Measurements from ENCODE around the gene OLIG1. TPM values are rescaled to one million over a fixed set of nuclear protein-coding genes. Genes with fewer than 3 reads are reported as not detected.

Gene OLIG1
- total RNA-seq, 2 experiments from 2014 or later: not detected

DNA sequence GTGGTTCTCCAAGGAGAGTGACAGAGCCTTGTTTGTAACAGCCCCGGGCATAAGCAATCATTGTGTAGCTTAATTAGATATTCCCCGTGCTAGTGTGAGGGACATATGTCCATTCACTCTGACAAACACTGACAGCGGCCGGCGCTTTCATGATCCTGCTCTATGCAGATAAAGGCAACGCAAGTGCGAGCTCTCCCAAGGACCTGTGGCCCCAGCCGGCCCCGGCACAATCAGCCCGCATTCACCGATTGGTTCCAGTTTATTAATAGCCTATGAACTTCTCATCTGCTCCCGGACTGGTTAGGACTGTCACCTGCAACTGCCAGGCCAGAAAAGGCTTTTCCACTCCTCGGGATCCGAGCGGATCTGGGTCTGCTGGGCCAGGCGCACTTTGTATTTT is 18.0 kb upstream of the OLIG1 start:
- H3K36me3 Mint-ChIP-seq (ENCODE audit: low read depth): no peaks in the 10 kb centered on the region
- H3K4me3 Mint-ChIP-seq: no peak overlapping the region
- CTCF ChIA-PET: no interaction called here
- no peaks in the 10 kb centered on the region for H3K9me3 Mint-ChIP-seq
- H3K27ac Mint-ChIP-seq: no peak overlapping the region
- DNase-seq: no peak
- intact Hi-C loops (cut with micrococcal nuclease): no loop called here
- peaks cover 5% of the 10 kb centered on the region for H3K27me3 Mint-ChIP-seq (ENCODE audit: low read depth)
- no peaks in the 10 kb centered on the region for H3K4me1 Mint-ChIP-seq (ENCODE audit: low read depth)

DNA sequence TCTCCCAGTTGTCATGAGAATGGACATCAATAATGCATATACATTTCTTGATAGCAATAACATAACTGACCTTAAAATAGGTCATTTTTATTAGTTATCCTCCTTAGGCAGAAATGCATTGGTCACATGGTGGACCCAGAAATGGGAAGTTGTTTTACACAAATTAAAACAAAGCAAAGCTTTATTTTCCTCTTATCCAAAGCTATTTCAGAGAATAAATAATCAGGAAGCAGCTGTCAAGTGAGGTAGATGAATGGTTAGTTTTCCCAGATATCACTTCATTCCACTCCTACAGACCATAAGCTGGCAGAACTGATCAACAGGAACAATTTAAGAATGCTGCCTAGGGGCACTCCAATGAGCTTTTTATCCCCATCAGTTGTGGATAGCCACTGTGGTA is 16.0 kb upstream of the OLIG1 start:
- intact Hi-C loops (cut with micrococcal nuclease): no loop called here
- H3K27ac Mint-ChIP-seq: no peak overlapping the region
- H3K4me1 Mint-ChIP-seq (ENCODE audit: low read depth): no peaks in the 10 kb centered on the region
- no peak for DNase-seq
- no peaks in the 10 kb centered on the region for H3K9me3 Mint-ChIP-seq
- H3K4me3 Mint-ChIP-seq: no peak overlapping the region
- CTCF ChIA-PET: interaction anchor here (0.6 to 1.1 kb wide), 3 partner anchors 73 to 640 kb away, joined by 3 to 5 read pairs (median 4); no protein-coding TSS in a partner anchor
- no peaks in the 10 kb centered on the region for H3K36me3 Mint-ChIP-seq (ENCODE audit: low read depth)
- H3K27me3 Mint-ChIP-seq (ENCODE audit: low read depth): no peaks in the 10 kb centered on the region

DNA sequence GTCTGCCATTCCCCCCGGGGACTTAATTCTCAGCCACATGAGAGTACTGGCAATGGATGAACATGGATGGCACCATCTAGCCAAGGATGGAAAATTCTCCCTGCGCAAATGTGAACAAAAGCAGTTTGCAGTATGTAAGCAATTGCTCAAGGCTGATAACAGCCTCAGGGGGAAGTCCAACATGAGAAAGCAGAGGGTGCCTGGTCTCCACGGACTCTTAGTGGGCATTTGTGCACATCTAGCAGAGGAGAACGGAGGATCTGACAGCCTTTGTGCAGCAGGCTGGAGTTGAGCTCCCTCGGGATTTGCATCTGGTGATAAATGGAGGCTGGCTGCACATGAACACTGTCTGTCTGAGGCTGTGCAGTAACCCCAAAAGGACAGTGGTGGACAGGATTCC is 13.9 kb upstream of the OLIG1 start:
- DNase-seq: no peak
- Mint-ChIP-seq H3K9me3 (no peaks in the 10 kb centered on the region), H3K4me1 (ENCODE audit: low read depth) (no peaks in the 10 kb centered on the region), H3K36me3 (ENCODE audit: low read depth) (no peaks in the 10 kb centered on the region), H3K27ac (no peak overlapping the region), H3K27me3 (ENCODE audit: low read depth) (no peaks in the 10 kb centered on the region), H3K4me3 (no peak overlapping the region)
- CTCF ChIA-PET: no interaction called here
- intact Hi-C loops (cut with micrococcal nuclease): no loop called here

DNA sequence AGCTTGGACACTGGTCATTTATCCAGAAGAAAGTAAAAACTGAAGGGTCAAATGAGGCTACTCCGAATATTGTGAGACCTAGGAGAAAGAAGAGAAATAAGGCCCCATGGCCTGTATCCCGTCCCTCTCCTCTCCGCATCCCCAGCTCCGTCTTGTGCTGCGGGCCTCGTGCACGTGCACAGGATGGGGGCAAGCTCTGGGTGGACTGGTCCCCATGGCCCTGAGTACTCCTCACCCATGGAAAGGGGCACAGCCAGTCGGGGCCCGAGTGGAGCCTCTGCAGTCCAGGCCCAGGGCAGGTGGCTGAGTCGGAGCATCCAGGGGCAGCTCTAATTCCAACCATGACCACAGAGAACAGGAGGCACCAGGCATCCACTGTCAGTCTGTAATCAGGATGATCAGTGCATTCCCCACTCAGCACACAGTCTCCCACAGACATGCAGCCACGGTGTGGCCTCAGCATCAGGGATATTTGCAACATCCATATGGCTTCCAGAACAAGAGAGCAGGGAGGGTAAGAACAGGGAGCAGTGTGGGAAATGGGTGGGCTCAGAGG is 12.5 kb upstream of the OLIG1 start:
- CTCF ChIA-PET: interaction anchor here (0.6 kb wide), 1 partner anchor 49 kb away, joined by 3 read pairs; no protein-coding TSS in a partner anchor
- Mint-ChIP-seq H3K4me3 (no peak overlapping the region), H3K36me3 (ENCODE audit: low read depth) (no peaks in the 10 kb centered on the region), H3K4me1 (ENCODE audit: low read depth) (no peaks in the 10 kb centered on the region), H3K9me3 (no peaks in the 10 kb centered on the region), H3K27ac (no peak overlapping the region), H3K27me3 (ENCODE audit: low read depth) (peaks cover under 1% of the 10 kb centered on the region)
- intact Hi-C loops (cut with micrococcal nuclease): no loop called here
- no peak for DNase-seq

DNA sequence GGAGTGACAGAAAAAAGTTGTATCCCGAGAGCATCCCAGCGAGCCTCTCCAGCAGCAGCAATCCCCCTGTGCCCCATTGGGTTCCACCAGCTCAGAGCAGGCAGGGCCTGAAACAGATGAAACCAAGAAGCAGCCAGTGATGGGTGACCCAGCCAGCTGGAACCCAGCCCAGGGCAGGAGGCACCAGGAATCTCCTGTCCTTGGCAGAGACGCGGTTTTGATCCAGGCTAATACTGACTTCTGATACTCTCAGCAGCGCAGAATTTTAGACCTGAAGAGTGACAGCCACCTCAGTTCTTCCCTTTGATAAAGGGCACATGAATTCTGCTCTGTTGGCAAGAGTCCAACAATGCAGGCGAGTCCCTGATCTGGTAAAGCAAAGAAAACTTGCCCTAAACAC is 11.4 kb upstream of the OLIG1 start:
- H3K9me3 Mint-ChIP-seq: no peaks in the 10 kb centered on the region
- no peak overlapping the region for H3K4me3 Mint-ChIP-seq
- no peak for DNase-seq
- intact Hi-C loops (cut with micrococcal nuclease): no loop called here
- H3K27me3 Mint-ChIP-seq (ENCODE audit: low read depth): peaks cover 3% of the 10 kb centered on the region
- no peaks in the 10 kb centered on the region for H3K4me1 Mint-ChIP-seq (ENCODE audit: low read depth)
- CTCF ChIA-PET: no interaction called here
- no peaks in the 10 kb centered on the region for H3K36me3 Mint-ChIP-seq (ENCODE audit: low read depth)
- no peak overlapping the region for H3K27ac Mint-ChIP-seq

DNA sequence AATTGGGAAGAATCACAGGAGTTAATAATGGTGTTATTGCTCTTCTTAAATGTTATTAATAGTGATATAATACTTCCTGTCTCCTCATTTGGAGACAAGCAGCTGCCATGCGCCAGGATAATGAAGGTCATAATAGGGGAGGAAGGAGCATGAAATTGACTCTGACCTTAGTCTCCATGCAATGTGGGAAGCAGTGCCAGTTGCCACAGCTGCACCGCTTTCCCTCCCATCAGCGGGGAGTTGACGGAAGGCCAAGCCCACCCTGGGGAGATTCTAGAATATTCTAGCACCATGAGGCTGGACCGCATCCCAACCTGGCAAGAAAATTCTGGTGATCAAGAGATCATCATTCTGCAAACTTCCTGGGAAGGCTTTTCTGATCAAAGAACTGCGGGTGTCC is 11.0 kb upstream of the OLIG1 start:
- intact Hi-C loops (cut with micrococcal nuclease): no loop called here

DNA sequence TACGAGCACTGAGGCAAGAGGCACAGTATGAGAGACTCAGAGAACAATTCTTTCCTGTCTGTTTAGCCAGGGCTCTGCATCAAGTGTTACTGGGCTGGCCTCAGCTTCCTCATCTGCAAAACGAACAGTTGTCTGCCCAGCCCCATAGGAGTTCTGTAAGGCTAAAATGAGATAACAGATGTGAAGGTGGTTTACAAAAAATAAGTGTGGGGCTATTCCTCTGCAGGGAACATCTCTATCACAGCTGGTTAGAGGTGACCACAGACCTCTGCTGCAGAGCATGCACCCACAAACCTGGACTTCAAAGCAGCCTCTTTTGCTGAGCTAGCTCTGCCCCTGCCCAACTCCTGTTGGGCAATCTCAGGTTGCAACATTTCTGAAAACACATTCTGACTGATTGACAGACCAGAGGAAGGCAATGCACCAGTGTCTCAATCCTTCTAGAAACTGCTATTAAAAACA is 10.5 kb upstream of the OLIG1 start:
- Mint-ChIP-seq H3K9me3 (no peaks in the 10 kb centered on the region), H3K4me3 (no peak overlapping the region), H3K4me1 (ENCODE audit: low read depth) (no peaks in the 10 kb centered on the region), H3K27ac (no peak overlapping the region), H3K27me3 (ENCODE audit: low read depth) (peaks cover 5% of the 10 kb centered on the region), H3K36me3 (ENCODE audit: low read depth) (no peaks in the 10 kb centered on the region)
- DNase-seq: no peak
- CTCF ChIA-PET: interaction anchor here (1.0 kb wide), 1 partner anchor 65 kb away, joined by 4 read pairs; no protein-coding TSS in a partner anchor
- intact Hi-C loops (cut with micrococcal nuclease): no loop called here

More for the DNA sequence above, 11.0 kb upstream of the OLIG1 start:
- Mint-ChIP-seq H3K9me3 (no peaks in the 10 kb centered on the region), H3K4me3 (no peak overlapping the region), H3K27me3 (ENCODE audit: low read depth) (peaks cover 3% of the 10 kb centered on the region), H3K36me3 (ENCODE audit: low read depth) (no peaks in the 10 kb centered on the region), H3K4me1 (ENCODE audit: low read depth) (no peaks in the 10 kb centered on the region), H3K27ac (no peak overlapping the region)
- CTCF ChIA-PET: no interaction called here
- no peak for DNase-seq

DNA sequence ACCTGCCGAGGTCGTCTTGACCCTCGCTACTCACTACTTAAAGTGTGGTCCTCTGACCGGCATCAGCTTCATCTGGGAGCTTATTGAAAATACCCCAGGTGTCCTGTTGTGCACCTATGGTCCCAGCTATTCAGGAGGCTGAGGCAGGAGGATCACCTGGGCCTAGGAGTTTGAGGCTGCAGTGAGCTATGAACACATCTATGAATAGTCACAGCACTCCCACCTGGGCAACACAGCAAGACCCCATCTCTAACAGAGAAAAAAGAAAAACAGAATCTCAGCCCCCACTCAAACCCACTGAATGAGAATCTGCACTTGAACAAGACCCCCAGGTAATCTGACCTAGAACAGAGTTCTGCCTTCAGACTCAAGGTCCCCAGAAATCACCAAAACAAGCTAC is 8.7 kb upstream of the OLIG1 start:
- Mint-ChIP-seq H3K9me3 (no peaks in the 10 kb centered on the region), H3K36me3 (ENCODE audit: low read depth) (no peaks in the 10 kb centered on the region), H3K4me1 (ENCODE audit: low read depth) (no peaks in the 10 kb centered on the region), H3K4me3 (no peak overlapping the region), H3K27me3 (ENCODE audit: low read depth) (peaks cover 16% of the 10 kb centered on the region), H3K27ac (no peak overlapping the region)
- no peak for DNase-seq
- intact Hi-C loops (cut with micrococcal nuclease): no loop called here
- CTCF ChIA-PET: interaction anchor here (0.7 kb wide), 1 partner anchor 98 kb away, joined by 3 read pairs; no protein-coding TSS in a partner anchor

DNA sequence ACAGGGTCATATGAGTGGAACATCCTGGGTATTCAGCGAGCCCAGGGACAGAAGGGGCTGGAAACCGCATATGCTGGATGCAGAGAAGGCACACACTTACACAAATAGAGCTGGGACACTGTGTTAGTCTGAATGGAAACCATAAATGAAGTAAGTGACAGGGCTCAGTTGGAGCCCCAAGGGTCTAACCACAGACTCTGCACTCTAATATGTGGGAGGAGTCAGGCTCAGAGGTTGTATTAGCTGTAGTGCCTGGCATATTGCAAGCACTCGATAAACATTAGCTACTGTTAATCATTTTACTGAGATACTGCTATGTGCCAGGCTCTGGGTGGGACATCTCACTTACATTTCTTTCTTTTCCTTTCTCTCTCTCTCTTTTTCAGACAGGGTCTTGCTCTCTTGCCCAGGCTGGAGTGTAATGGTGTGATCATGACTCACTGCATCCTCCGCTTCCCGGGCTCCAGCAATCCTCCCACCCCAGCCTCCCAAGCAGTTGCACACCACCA is 6.5 kb upstream of the OLIG1 start:
- DNase-seq: no peak
- CTCF ChIA-PET: interaction anchor here (1.0 kb wide), 2 partner anchors 125 to 133 kb away, joined by 3 to 6 read pairs; no protein-coding TSS in a partner anchor
- Mint-ChIP-seq H3K9me3 (no peaks in the 10 kb centered on the region), H3K4me1 (ENCODE audit: low read depth) (no peaks in the 10 kb centered on the region), H3K27me3 (ENCODE audit: low read depth) (peaks cover 27% of the 10 kb centered on the region), H3K36me3 (ENCODE audit: low read depth) (no peaks in the 10 kb centered on the region), H3K4me3 (no peak overlapping the region), H3K27ac (no peak overlapping the region)
- intact Hi-C loops (cut with micrococcal nuclease): no loop called here

DNA sequence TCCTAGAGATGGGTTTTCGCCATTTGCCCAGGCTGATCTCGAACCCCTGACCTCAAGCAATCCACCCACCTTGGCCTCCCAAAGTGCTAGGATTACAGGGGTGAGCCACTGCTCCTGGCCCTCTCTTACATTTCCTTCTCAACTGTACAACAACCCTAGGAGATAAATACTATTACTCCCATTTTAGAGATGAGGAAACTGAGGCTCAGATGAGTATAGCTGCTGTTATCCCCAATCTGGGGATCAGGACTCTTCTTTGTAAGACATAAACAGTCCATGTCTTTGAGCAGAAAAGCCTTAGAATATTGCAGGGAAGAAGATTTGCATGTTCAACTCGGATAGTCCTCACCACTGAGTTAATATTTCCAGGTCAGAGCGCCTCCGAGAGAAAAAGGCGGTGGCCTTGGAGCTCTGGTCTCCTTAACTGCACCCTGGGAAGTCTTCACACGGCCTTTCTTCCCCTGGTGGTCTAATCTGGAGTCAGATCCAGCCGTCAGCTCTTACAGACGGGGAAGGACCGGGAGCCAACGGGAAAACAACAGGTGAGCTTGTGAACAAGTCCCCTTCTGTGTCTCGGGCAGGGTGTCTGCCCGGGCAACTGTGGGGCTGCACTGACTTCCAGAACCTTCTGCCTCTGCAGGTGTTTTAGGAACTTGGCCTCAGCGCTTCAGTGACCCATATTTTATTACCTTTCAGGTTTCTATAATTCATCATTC is 5.9 kb upstream of the OLIG1 start:
- H3K4me1 Mint-ChIP-seq (ENCODE audit: low read depth): no peaks in the 10 kb centered on the region
- CTCF ChIA-PET: interaction anchor here (1.0 kb wide), 1 partner anchor 132 kb away, joined by 3 read pairs; no protein-coding TSS in a partner anchor
- H3K36me3 Mint-ChIP-seq (ENCODE audit: low read depth): no peaks in the 10 kb centered on the region
- no peak overlapping the region for H3K27ac Mint-ChIP-seq
- DNase-seq: no peak
- no peaks in the 10 kb centered on the region for H3K9me3 Mint-ChIP-seq
- peaks cover 33% of the 10 kb centered on the region for H3K27me3 Mint-ChIP-seq (ENCODE audit: low read depth)
- intact Hi-C loops (cut with micrococcal nuclease): no loop called here
- H3K4me3 Mint-ChIP-seq: no peak overlapping the region

DNA sequence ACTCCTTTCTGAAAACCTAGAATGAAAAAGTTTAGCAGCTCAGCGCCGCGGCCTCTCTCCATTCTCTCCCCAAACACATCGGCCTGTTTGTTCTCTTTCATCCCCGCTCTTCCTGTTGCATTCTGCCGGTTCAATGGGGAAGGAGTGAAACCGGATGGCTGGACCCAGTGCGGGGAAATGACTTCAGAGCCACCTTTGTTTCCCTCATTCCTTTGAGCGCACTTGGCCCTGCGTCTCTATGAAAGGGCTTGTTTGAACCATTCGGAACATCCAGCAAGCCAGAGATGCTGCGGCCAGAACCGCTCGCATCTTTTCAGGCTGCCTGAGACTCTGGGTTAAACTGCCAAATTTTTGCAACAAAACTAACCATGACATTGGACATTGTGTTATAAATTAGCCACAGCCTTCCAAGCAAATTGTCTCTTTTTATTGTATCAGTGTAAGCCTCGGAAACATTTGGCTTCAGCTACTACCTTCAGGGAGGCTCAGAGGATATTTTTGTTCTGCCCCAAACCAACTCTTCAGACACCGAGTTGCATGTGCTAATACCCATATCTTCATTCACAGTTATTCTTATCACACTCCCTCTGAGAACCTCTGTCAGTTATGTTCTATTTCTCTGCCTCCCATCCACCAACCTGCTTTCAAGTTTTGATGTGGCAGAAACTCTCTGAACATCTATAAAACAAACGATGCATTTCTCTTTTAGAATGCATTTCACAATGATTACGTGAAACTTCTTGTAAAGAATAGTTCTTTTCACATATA is 5.1 kb upstream of the OLIG1 start:
- CTCF ChIA-PET: no interaction called here
- intact Hi-C loops (cut with micrococcal nuclease): no loop called here
- H3K36me3 Mint-ChIP-seq (ENCODE audit: low read depth): no peaks in the 10 kb centered on the region
- peaks cover 3% of the 10 kb centered on the region for H3K4me1 Mint-ChIP-seq (ENCODE audit: low read depth)
- H3K4me3 Mint-ChIP-seq: no peak overlapping the region
- no peaks in the 10 kb centered on the region for H3K9me3 Mint-ChIP-seq
- H3K27ac Mint-ChIP-seq: no peak overlapping the region
- no peak for DNase-seq
- peaks cover 40% of the 10 kb centered on the region for H3K27me3 Mint-ChIP-seq (ENCODE audit: low read depth)

DNA sequence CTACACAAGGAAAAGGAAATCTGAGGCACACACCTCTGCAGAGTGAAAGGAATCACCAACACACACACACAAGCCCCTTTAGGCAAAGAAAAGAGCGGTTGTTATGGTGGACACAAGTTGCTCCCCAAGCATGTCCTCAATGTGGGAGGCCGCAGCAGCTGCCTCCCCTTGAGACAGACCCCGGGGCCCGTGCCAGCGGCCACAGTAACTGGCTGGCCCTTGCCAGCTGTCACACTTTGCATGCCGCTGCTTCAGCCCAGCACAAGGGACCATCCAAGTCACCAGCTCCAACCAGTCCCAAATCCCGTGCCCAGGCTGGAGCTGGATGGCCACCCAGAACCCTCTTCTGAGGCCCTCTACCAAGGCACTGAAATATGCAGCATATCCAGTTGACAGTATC is 2.9 kb upstream of the OLIG1 start:
- Mint-ChIP-seq H3K27ac (no peak overlapping the region), H3K9me3 (no peaks in the 10 kb centered on the region), H3K4me3 (no peak overlapping the region), H3K36me3 (ENCODE audit: low read depth) (no peaks in the 10 kb centered on the region), H3K4me1 (ENCODE audit: low read depth) (peaks cover 10% of the 10 kb centered on the region), H3K27me3 (ENCODE audit: low read depth) (peaks cover 51% of the 10 kb centered on the region)
- CTCF ChIA-PET: no interaction called here
- intact Hi-C loops (cut with micrococcal nuclease): no loop called here
- no peak for DNase-seq

All from activated naive CD4-positive, alpha-beta T cell treated with anti-CD3 and anti-CD28 coated beads for 36 hours (primary cell).